Measurements from ENCODE around the gene CDYL2.

CDYL2 gene

DNA sequence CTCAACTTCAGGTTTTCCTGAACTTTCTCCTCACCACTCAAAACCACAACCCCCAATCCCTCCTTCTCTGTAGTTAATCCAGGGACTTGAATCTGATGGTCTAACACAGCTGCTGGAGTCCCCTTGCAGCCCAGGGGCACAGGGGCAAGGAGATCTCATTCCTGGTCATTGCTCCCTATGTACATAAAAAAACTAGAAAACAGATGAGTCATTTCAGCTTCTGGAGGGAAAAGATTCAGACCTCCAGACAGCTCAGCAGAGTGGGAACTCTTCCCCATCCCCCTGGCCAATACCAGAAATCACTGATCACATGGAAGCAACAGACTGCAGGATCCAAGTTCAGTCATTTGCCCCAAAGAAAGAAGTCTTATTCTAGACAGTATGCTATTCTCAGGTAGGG lies 201.5 kb downstream of the CDYL2 start:
- peaks cover 22% of the 10 kb centered on the region for H3K9me3 ChIP-seq
- no peak for TF ChIP-seq Cebpa-rat (IDR thresholded peaks at IDR 0.05)
- peaks cover 40% of the 10 kb centered on the region for H3K36me3 ChIP-seq
- H4K20me1 ChIP-seq: no peaks in the 10 kb centered on the region
- H3K27ac ChIP-seq: no peak overlapping the region
- peaks cover 10% of the 10 kb centered on the region for H3K4me1 ChIP-seq
- H3K27me3 ChIP-seq: no peaks in the 10 kb centered on the region
- no peak overlapping the region for H3K9ac ChIP-seq
- H3K4me2 ChIP-seq: no peak overlapping the region
- no peak overlapping the region for H3K4me3 ChIP-seq

- H3K9me3 ChIP-seq: peaks cover 5% of the 10 kb centered on the region
- no peaks in the 10 kb centered on the region for H3K27me3 ChIP-seq
- H3K4me1 ChIP-seq: peaks cover 3% of the 10 kb centered on the region
- no peak overlapping the region for H3K9ac ChIP-seq
- TF ChIP-seq Cebpa-rat (IDR thresholded peaks at IDR 0.05): no peak
- H3K4me3 ChIP-seq: no peak overlapping the region
- H3K36me3 ChIP-seq: peaks cover 23% of the 10 kb centered on the region
- no peaks in the 10 kb centered on the region for H4K20me1 ChIP-seq
- no peak overlapping the region for H3K4me2 ChIP-seq
- H3K27ac ChIP-seq: no peak overlapping the region
Observed at GRCh38 chr16:80601182-80601581, 203.2 kb downstream of the CDYL2 start.

GRCh38 chr16:80599466-80599865 lies 204.9 kb downstream of the CDYL2 start:
- no peak for TF ChIP-seq Cebpa-rat (IDR thresholded peaks at IDR 0.05)
- Histone ChIP-seq H3K9ac (no peak overlapping the region), H3K4me3 (no peak overlapping the region), H3K27ac (no peak overlapping the region), H3K4me1 (no peaks in the 10 kb centered on the region), H3K27me3 (no peaks in the 10 kb centered on the region), H3K4me2 (no peak overlapping the region), H3K36me3 (peaks cover 14% of the 10 kb centered on the region), H4K20me1 (no peaks in the 10 kb centered on the region), H3K9me3 (no peaks in the 10 kb centered on the region; the same call in 1 of the 2 replicates)

GRCh38 chr16:80596507-80597207 lies 207.7 kb downstream of the CDYL2 start:
- H3K9me3 ChIP-seq: no peaks in the 10 kb centered on the region
- no peak for TF ChIP-seq Cebpa-rat (IDR thresholded peaks at IDR 0.05)
- H3K9ac ChIP-seq: no peak overlapping the region
- H3K4me3 ChIP-seq: no peak overlapping the region
- peaks cover 5% of the 10 kb centered on the region for H3K36me3 ChIP-seq
- H3K27ac ChIP-seq: no peak overlapping the region
- H3K4me1 ChIP-seq: 0 out of 2 replicates have a peak, but pooled peaks cover 2% of the 10 kb centered on the region
- no peak overlapping the region for H3K4me2 ChIP-seq
- H3K27me3 ChIP-seq: no peaks in the 10 kb centered on the region
- H4K20me1 ChIP-seq: no peaks in the 10 kb centered on the region

- no peak for TF ChIP-seq Cebpa-rat (IDR thresholded peaks at IDR 0.05)
- Histone ChIP-seq H3K27me3 (no peaks in the 10 kb centered on the region), H3K36me3 (peaks cover 4% of the 10 kb centered on the region), H3K4me3 (no peak overlapping the region), H3K4me2 (no peak overlapping the region), H3K9me3 (no peaks in the 10 kb centered on the region), H3K9ac (no peak overlapping the region), H3K27ac (no peak overlapping the region), H3K4me1 (peaks cover 11% of the 10 kb centered on the region), H4K20me1 (no peaks in the 10 kb centered on the region)
Observed at GRCh38 chr16:80594756-80595155, 209.6 kb downstream of the CDYL2 start.

DNA sequence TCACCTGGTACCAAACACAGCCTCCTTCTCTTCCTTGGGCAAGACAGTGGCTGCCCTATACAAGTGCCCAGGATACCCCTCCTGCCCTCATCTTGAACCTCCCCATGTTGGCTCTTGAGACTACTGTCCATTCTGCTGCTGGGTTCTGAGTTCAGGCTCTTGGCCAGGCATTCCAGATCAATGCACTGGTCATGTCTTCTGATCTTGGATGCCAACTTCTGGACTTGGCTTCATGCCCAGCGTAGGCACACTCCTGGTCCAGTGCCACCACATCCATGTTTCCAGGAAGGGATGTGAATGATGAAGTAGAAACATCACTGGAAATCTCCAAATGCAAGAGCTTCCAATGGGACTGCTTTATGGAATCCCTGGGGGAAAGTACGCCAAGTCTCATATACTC lies 212.1 kb downstream of the CDYL2 start:
- H3K36me3 ChIP-seq: no peaks in the 10 kb centered on the region
- no peak overlapping the region for H3K9ac ChIP-seq
- no peaks in the 10 kb centered on the region for H3K27me3 ChIP-seq
- no peak for TF ChIP-seq Cebpa-rat (IDR thresholded peaks at IDR 0.05)
- H4K20me1 ChIP-seq: no peaks in the 10 kb centered on the region
- peaks cover 11% of the 10 kb centered on the region for H3K4me1 ChIP-seq
- no peaks in the 10 kb centered on the region for H3K9me3 ChIP-seq
- H3K27ac ChIP-seq: no peak overlapping the region
- H3K4me3 ChIP-seq: no peak overlapping the region
- no peak overlapping the region for H3K4me2 ChIP-seq

- Histone ChIP-seq H3K4me1 (peaks cover 11% of the 10 kb centered on the region), H3K4me3 (no peak overlapping the region), H3K27me3 (no peaks in the 10 kb centered on the region), H3K4me2 (peak overlapping the region; percentile 21; the same call in 1 of the 2 replicates), H3K9ac (no peak overlapping the region), H3K9me3 (no peaks in the 10 kb centered on the region), H3K36me3 (no peaks in the 10 kb centered on the region), H3K27ac (no peak overlapping the region), H4K20me1 (no peaks in the 10 kb centered on the region)
- TF ChIP-seq Cebpa-rat (IDR thresholded peaks at IDR 0.05): no peak
Observed at GRCh38 chr16:80591071-80591915, 213.1 kb downstream of the CDYL2 start.

DNA sequence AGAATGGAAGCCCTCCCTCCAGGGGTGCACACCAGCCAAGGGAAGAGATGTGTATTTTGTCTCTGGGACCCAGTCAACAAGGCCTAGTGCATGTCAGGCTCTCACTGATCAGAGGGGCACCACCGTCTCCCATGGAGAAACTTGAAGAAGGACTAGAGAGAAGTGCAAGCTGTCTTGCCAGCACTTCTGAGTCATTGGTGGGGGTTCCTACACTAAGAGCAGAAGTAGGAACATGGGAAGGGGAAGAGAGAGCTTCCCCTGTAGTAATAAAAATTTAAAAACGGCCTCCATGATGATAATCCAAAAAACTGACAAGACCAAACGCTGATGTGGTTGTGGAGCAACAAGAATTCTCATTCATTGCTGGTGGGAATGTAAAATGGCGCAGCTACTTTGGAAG lies 217.3 kb downstream of the CDYL2 start:
- Histone ChIP-seq H3K4me3 (no peak overlapping the region), H3K4me2 (no peak overlapping the region), H3K36me3 (no peaks in the 10 kb centered on the region), H4K20me1 (no peaks in the 10 kb centered on the region), H3K27ac (no peak overlapping the region), H3K4me1 (peaks cover 11% of the 10 kb centered on the region), H3K9me3 (no peaks in the 10 kb centered on the region), H3K27me3 (no peaks in the 10 kb centered on the region), H3K9ac (no peak overlapping the region)
- no peak for TF ChIP-seq Cebpa-rat (IDR thresholded peaks at IDR 0.05)

DNA sequence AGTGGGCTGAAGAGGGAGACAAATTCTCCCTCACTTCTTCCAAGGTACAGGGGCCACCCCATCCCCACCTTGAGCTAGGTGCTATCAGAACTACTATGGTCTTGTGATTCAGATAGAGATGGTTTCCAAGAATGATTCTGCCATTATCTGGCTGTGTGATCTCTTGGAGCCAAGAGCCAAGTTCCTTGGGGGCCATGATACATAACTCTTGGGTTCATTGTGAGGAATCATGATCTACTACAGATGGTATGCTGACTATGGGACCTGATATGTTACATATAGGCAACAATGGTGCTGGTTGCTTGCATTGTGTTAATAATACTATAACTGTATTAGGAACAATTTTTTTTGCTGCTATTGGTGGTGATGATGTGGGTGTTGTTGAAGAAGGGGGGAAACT lies 217.9 kb downstream of the CDYL2 start:
- peaks cover 7% of the 10 kb centered on the region for H3K4me1 ChIP-seq
- no peak overlapping the region for H3K27ac ChIP-seq
- H3K27me3 ChIP-seq: no peaks in the 10 kb centered on the region
- H3K9ac ChIP-seq: no peak overlapping the region
- no peak overlapping the region for H3K4me3 ChIP-seq
- no peaks in the 10 kb centered on the region for H3K36me3 ChIP-seq
- no peak overlapping the region for H3K4me2 ChIP-seq
- H4K20me1 ChIP-seq: no peaks in the 10 kb centered on the region
- H3K9me3 ChIP-seq: no peaks in the 10 kb centered on the region
- TF ChIP-seq Cebpa-rat (IDR thresholded peaks at IDR 0.05): no peak

DNA sequence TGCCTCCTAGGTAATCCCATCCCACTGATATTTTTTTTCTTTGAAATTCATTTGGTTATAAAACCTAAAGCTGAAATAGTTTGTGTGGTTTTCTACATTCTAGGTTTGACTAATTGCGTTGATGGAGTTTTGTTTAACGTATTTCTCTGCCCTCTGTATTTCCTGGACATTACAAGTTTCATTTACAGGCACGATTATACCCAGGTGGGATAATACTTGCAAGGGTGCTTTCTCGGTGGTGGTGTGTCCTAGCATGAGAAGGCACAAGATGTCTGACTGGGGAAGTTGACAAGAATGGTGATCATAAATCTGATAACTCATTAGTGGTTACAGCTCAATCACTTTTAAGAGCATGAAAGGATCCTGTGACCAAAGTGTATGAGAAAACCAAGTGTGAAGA lies 218.6 kb downstream of the CDYL2 start:
- no peak overlapping the region for H3K4me3 ChIP-seq
- no peak overlapping the region for H3K9ac ChIP-seq
- H4K20me1 ChIP-seq: no peaks in the 10 kb centered on the region
- no peaks in the 10 kb centered on the region for H3K36me3 ChIP-seq
- H3K4me2 ChIP-seq: no peak overlapping the region
- no peaks in the 10 kb centered on the region for H3K9me3 ChIP-seq
- no peak for TF ChIP-seq Cebpa-rat (IDR thresholded peaks at IDR 0.05)
- H3K27me3 ChIP-seq: no peaks in the 10 kb centered on the region
- H3K27ac ChIP-seq: no peak overlapping the region
- peaks cover under 1% of the 10 kb centered on the region for H3K4me1 ChIP-seq
